ENCODE measurements around the gene SLC25A42.

The SLC25A42 gene

DNA sequence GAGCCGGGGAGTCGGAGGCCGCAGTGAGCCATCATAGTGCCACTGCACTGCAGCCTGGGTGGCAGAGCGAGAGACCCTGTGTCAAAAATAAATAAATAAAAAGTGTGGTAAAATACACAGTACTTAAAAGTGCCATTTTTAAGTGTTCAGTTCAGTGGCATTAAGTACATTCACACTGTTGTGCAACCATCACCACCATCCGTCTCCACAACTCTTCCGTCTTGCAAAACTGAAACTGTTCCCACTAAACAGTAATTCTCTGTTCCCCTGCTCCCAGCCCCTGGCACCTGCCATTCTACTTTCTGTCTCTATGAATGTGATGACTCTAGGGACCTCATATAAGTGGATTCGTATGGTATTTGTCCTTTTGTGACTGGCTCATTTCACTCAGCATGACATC is 13.3 kb downstream of the SLC25A42 start:
- TF ChIP-seq, protein P1, sequence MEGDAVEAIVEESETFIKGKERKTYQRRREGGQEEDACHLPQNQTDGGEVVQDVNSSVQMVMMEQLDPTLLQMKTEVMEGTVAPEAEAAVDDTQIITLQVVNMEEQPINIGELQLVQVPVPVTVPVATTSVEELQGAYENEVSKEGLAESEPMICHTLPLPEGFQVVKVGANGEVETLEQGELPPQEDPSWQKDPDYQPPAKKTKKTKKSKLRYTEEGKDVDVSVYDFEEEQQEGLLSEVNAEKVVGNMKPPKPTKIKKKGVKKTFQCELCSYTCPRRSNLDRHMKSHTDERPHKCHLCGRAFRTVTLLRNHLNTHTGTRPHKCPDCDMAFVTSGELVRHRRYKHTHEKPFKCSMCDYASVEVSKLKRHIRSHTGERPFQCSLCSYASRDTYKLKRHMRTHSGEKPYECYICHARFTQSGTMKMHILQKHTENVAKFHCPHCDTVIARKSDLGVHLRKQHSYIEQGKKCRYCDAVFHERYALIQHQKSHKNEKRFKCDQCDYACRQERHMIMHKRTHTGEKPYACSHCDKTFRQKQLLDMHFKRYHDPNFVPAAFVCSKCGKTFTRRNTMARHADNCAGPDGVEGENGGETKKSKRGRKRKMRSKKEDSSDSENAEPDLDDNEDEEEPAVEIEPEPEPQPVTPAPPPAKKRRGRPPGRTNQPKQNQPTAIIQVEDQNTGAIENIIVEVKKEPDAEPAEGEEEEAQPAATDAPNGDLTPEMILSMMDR (IDR thresholded peaks at IDR 0.05; ENCODE audit: low read depth, low read length, missing control alignments) = no peak
- DNase-seq (ENCODE audit: low read depth) = no peak
- no peak overlapping the region for H3K4me3 ChIP-seq (ENCODE audit: low read depth, low read length)

DNA sequence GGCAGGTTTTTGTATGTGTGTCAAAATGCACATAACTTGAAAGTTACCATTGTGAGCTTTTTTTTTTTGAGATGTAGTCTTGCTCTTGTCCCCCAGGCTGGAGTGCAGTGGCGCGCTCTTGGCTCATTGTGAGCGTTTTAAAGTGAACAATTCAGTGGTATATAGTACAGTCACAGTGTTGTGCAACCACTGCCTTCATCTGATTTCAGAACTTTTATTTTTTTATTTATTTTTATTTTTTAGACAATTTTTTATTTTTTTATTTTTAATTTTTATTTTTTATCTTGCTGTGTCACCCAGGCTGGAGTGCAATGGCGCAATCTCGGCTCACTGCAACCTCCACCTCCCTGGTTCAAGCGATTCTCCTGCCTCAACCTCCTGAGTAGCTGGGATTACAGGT is 15.0 kb downstream of the SLC25A42 start:
- no peak overlapping the region for H3K4me3 ChIP-seq (ENCODE audit: low read depth, low read length)
- TF ChIP-seq, protein P1 (IDR thresholded peaks at IDR 0.05; ENCODE audit: low read depth, low read length, missing control alignments) = no peak
- no peak for DNase-seq (ENCODE audit: low read depth)

DNA sequence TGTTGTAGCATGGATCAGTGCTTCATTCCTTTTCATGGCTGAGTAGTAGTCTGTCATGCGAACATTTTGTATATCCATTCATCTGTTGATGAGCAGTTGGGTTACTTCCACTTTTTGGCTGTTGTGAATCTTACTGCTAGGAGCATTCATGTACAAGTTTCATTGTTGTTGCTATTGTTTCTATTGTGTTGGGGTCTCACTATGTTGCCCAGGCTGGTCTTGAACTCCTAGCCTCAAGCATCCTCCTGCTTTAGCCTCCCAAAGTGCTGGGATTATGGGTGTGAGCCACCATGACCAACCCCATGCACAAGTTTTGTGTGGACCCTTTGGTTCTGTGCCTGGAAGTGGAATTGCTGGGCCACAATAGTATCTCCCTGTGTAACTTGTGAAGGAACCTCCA is 15.8 kb downstream of the SLC25A42 start:
- DNase-seq (ENCODE audit: low read depth) = no peak
- H3K4me3 ChIP-seq (ENCODE audit: low read depth, low read length) = no peak overlapping the region
- TF ChIP-seq, protein P1 (IDR thresholded peaks at IDR 0.05; ENCODE audit: low read depth, low read length, missing control alignments) = no peak

DNA sequence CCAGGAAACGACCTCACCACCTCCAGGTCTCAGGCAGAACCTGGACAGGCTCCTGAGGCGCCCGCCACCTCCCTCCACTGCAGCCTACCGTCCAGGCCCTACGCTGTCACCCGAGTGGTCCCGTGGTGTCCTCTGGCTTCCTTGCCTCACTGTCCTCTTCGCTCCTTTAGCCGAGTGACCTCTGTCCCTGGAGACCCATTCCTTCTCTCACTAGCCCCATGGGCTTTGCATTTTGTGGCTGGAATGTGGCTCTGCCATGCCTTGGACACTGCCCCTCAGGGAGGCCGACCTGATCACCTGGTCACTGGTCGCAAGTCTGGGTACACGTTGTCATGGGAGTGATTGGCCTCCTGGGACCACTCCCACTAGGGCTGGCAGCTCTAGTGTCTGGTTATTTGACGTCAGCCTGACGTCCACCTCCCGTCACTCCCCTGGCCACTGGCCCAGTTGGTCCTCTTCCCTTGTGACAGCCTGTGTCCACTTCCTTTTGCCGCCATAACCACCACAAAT is 17.9 kb downstream of the SLC25A42 start:
- no peak overlapping the region for H3K4me3 ChIP-seq (ENCODE audit: low read depth, low read length)
- TF ChIP-seq, protein P1 (IDR thresholded peaks at IDR 0.05; ENCODE audit: low read depth, low read length, missing control alignments) = no peak
- DNase-seq (ENCODE audit: low read depth) = no peak

DNA sequence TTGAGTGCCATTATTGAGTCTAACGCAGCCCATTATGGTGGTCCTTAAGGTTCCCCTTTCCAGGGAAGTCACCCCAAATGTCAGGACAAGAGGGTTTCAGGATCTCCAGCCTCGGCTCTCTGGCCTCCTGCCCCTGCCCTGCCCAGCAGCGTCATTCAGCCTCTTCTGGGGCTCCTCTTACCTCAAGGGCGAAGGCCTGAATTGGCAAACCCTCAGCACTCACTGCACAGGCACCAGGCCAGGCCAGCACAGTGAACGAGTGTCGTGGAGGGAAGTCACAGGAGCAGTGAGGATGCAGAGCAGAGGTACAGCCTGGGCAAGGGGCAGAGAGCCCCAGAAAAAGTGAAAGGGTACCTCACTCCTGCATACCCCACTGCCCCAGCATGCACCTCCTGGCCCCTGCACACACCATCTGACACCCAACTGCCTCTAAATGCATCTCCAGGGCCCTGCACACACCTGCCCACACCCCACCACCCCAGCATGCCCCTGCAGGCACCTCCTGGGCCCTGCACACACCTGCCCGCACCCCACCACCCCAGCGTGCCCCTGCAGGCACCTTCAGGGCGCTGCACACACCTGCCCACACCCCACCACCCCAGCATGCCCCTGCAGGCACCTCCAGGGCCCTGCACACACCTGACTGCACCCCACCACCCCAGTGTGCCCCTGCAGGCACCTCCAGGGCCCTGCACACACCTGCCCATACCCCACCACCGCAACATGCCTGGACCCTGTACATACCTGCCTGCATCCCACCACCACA is 19.8 kb downstream of the SLC25A42 start:
- no peak for DNase-seq (ENCODE audit: low read depth)
- no peak overlapping the region for H3K4me3 ChIP-seq (ENCODE audit: low read depth, low read length)
- TF ChIP-seq, protein P1 (IDR thresholded peaks at IDR 0.05; ENCODE audit: low read depth, low read length, missing control alignments) = no peak

DNA sequence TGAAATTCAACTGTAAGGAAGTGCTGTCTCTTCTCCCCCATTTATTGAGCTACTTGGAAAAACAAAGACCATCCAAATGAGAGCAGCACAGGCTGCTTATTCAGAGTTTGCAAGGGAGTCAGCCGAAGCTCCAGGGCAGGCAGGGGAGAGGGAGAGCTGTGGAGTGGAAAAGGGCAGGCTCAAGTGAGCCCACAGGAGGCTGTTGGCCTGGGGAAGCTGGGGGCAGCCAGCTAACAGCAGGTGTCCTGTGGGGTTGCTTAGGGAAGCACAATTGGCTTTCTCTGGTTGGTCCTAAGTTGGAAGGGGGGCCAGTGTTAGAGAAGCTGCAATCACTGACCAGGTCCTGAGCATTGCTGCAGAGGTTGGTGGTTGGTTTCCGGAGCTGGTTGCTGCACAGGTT is 23.9 kb downstream of the SLC25A42 start:
- no peak overlapping the region for H3K4me3 ChIP-seq (ENCODE audit: low read depth, low read length)
- DNase-seq (ENCODE audit: low read depth) = no peak
- TF ChIP-seq, protein P1 (IDR thresholded peaks at IDR 0.05; ENCODE audit: low read depth, low read length, missing control alignments) = no peak

DNA sequence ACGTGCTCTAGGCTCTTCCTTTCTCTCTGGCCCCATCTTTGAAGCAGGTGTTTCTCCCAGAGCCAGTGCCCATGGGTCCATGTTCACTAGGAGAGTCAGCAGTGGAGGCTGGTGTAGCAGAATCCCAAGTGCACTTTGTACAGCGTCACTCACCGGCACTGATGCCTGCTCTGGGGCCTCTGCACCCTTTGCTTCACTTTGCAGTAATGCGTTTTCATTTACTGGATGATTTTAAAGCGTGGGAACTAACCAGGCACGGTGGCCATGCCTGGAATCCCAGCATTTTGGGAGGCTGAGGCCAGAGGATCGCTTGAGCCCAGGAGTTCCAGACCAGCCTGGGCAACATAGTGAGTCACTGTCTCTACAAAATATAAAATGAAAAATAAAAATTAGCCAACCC is 30.7 kb downstream of the SLC25A42 start:
- no peak overlapping the region for H3K4me3 ChIP-seq (ENCODE audit: low read depth, low read length)
- DNase-seq (ENCODE audit: low read depth) = no peak
- TF ChIP-seq, protein P1 (IDR thresholded peaks at IDR 0.05; ENCODE audit: low read depth, low read length, missing control alignments) = no peak

Measured in GM12864 (cell line).